Natural killer cell (primary cell): Measurements from ENCODE around the gene ARL11. TPM values are rescaled to one million over a fixed set of nuclear protein-coding genes. Genes with fewer than 3 reads are reported as not detected.
A peak's percentile ranks its signal among the peaks of the same experiment; 100 is the strongest.

Source experiments
- ATAC-seq, 3 donors: fragments of 150-1000 bp in 2 of 3; fragments of 200-7000 bp in 1 of 3; cut with Tn5 transposase; 1 replicate in 1 of 3; 2 replicates in 2 of 3; pipeline ENCODE4 v1.10.0; 2021; ENCODE audit warnings: mild to moderate bottlenecking in 2 of 3, moderate library complexity in 2 of 3
- DNase-seq, 2 donors: peaks; one replicate each; pipeline versions ENCODE4 v3.0.0 to v3.0.0-alpha.2; 2013 to 2021; ENCODE audit warnings: mixed read lengths in 1 of 2
- H3K27ac ChIP-seq: one replicate; pipeline ENCODE4 v1.5.1; 2013; ENCODE audit warnings: mild to moderate bottlenecking, low read length
- H3K27me3 ChIP-seq: one replicate; pipeline ENCODE4 v1.6.1; 2013; ENCODE audit warnings: low read length; ENCODE audit not compliant: control insufficient read depth, insufficient read depth
- H3K36me3 ChIP-seq: one replicate; pipeline ENCODE4 v1.6.1; 2013; ENCODE audit warnings: low read length; ENCODE audit not compliant: control insufficient read depth, insufficient read depth
- H3K4me1 ChIP-seq: one replicate; pipeline ENCODE4 v1.6.1; 2013; ENCODE audit warnings: low read length; ENCODE audit not compliant: control insufficient read depth, insufficient read depth
- H3K4me3 ChIP-seq: one replicate; pipeline ENCODE4 v1.5.1; 2013; ENCODE audit warnings: low read length
- H3K9me3 ChIP-seq: one replicate; pipeline ENCODE4 v1.6.1; 2013; ENCODE audit warnings: low read length; ENCODE audit not compliant: control insufficient read depth, insufficient read depth
- H3K27ac Mint-ChIP-seq, 2 donors: one replicate each; pipeline ENCODE4 v1.8.0; 2022; ENCODE audit warnings: mild to moderate bottlenecking in 2 of 2, mixed read lengths in 2 of 2, moderate library complexity in 1 of 2
- H3K27me3 Mint-ChIP-seq, 2 donors: one replicate each; pipeline ENCODE4 v1.8.0; 2022; ENCODE audit warnings: low read depth in 2 of 2, mixed read lengths in 2 of 2
- H3K36me3 Mint-ChIP-seq: one replicate; pipeline ENCODE4 v1.8.0; 2022; ENCODE audit warnings: mixed read lengths
- H3K4me1 Mint-ChIP-seq, 2 donors: one replicate each; pipeline ENCODE4 v1.8.0; 2022; ENCODE audit warnings: mixed read lengths in 2 of 2
- H3K4me3 Mint-ChIP-seq: one replicate; pipeline ENCODE4 v1.8.0; 2022; ENCODE audit warnings: mild to moderate bottlenecking, moderate library complexity, mixed read lengths
- H3K9me3 Mint-ChIP-seq, 2 donors: one replicate each; pipeline ENCODE4 v1.8.0; 2022; ENCODE audit warnings: mixed read lengths in 2 of 2
- WGBS: methylation state at CpG from one replicate; pipeline ENCODE4 v1.1.7; 2013; ENCODE audit warnings: missing lambda C conversion rate; ENCODE audit not compliant: insufficient coverage; 5-methylcytosine and 5-hydroxymethylcytosine counted together
- intact Hi-C: fragments of 100-400 bp; cut with micrococcal nuclease; formaldehyde crosslinking; loops from one replicate; pipeline ENCODE4 v1.14.2; 2022
- total RNA-seq, 4 donors: library from RNA; stranded (reverse); fragments of 120-200 nt in 1 of 4; gene quantifications; one replicate each; pipeline versions ENCODE4 v1.2.3 to v1.2.4, GENCODE V29; 2013 to 2022
- TF ChIP-seq, protein P1 (sequence below): fragments of 200-600 bp; IDR thresholded peaks from one replicate; pipeline ENCODE4 v1.8.0; 2022; ENCODE audit warnings: antibody characterized with exemption

ARL11 gene
- total RNA-seq, 3 donors from 2014 or later (not counting 1 experiment from before 2014, with no cell fraction given), result 0.48 to 1.5 (median 0.61) TPM

DNA sequence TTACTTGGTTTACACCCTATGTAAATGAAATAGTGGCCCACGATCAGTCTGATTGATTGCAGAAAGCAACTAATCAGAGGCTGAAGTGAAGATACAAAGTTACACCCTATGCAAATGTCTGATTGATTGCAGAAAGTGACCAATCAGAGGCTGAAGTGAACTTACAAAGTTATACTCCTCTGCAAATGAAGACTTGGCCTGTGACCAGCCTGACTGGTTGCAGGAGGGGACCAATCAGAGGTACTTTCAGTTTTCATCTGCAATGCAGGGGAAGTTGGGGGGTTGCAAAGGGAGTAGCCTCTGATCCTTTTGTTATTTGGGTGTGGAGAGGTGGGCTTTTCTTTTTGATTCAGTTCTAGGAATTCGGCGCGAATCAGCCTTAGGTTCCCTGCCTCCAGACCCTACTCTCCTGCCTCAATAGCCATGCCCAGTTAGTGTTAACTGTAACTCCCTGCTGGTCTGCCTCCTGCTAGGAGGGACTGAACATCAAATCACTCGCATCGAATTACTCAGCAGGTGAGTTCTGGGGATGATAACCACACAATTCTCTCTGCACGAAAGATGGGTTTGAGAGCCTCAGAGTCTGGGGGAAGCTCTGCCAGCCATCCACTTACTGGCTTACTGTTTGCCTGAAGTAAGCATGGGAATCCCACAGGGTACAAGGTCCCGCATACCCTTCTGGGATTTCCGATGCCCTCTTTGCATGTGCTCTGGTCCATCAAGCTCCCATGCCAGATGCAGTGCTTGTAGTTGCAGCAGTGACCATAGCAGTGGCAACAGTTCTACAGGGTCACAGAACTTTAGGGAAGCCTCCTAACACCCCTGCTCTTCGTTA, 7.5 kb downstream of the ARL11 start:
- ATAC-seq, result peak; percentile 84 to 94 (median 90)
- peak overlapping the region; percentile 32 to 85 for H3K27ac Mint-ChIP-seq
- peaks cover 14 to 19% of the 10 kb centered on the region in 2 donors for H3K4me1 Mint-ChIP-seq
- intact Hi-C loops, result no loop called here
- peaks cover 11% of the 10 kb centered on the region for H3K4me1 ChIP-seq
- DNase-seq, result peak; percentile 25 to 78
- H3K27ac ChIP-seq, result peak overlapping the region; percentile 42
- H3K9me3 Mint-ChIP-seq, result no peaks in the 10 kb centered on the region
- TF ChIP-seq, protein P1, sequence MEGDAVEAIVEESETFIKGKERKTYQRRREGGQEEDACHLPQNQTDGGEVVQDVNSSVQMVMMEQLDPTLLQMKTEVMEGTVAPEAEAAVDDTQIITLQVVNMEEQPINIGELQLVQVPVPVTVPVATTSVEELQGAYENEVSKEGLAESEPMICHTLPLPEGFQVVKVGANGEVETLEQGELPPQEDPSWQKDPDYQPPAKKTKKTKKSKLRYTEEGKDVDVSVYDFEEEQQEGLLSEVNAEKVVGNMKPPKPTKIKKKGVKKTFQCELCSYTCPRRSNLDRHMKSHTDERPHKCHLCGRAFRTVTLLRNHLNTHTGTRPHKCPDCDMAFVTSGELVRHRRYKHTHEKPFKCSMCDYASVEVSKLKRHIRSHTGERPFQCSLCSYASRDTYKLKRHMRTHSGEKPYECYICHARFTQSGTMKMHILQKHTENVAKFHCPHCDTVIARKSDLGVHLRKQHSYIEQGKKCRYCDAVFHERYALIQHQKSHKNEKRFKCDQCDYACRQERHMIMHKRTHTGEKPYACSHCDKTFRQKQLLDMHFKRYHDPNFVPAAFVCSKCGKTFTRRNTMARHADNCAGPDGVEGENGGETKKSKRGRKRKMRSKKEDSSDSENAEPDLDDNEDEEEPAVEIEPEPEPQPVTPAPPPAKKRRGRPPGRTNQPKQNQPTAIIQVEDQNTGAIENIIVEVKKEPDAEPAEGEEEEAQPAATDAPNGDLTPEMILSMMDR, result no peak
- H3K36me3 Mint-ChIP-seq, result no peaks in the 10 kb centered on the region
- WGBS, result 49% methylated on average over 10 of the region's 10 CpGs
- H3K36me3 ChIP-seq, result no peaks in the 10 kb centered on the region
- no peaks in the 10 kb centered on the region for H3K27me3 Mint-ChIP-seq
- no peaks in the 10 kb centered on the region for H3K9me3 ChIP-seq
- peak overlapping the region; percentile 86 for H3K4me3 Mint-ChIP-seq
- peak overlapping the region; percentile 42 for H3K4me3 ChIP-seq
- H3K27me3 ChIP-seq, result no peaks in the 10 kb centered on the region

DNA sequence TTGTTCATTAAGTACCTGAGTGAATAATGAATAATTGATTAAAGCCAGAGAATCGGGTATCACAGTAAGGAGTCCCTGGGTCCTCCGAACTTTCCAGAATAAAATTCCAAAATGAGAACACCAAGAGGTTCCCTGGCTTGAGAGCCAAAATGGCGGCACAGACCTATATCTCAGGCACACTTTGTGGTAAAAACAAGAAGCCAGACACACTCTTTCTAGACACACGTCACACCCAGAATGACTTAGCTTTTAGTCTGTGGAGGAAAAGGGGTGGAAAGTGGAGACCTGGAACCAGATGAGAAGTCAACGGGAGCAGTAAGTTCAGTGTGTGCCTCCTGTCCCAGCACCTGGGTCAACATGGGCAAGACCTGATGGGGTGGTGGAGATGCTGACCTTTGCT, 8.4 kb downstream of the ARL11 start:
- H3K27ac Mint-ChIP-seq, result peak overlapping the region; percentile 32 to 85
- H3K36me3 Mint-ChIP-seq, result no peaks in the 10 kb centered on the region

DNA sequence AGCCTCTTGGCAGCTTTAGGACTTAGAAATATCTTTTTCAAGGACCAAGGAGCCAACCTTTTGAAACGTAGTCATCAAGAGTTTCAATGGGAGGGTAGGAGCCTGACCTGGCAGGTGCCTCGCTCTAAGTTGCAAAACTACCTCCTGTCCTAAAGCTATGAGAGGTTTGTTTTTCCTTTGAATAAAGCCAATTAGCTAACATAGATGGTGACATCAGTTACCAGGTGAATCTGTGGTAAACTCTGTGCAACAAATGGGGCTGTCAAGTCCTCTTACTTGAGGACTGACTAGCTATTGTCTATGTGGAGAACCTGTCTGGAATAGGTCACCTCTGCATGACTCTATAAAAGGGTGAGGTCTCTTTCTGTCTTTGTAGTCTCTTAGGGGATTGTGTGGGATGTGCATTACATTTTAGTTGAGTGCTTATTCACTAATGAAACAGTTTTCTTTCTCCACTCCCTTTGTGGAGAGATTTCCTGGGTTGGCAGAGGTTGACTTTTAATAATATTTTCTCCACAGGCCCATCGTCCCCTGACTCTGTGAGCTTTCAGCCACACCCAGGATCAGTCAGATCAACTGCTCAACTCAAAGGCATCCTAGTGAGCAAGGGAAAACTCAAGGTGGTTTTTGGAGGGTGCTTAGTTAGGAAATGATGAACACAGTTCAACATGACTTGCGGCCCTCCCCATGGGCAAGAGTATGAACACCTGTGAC, 9.9 kb downstream of the ARL11 start:
- Mint-ChIP-seq H3K4me1 (peaks cover 19% of the 10 kb centered on the region in 2 donors), H3K36me3 (no peaks in the 10 kb centered on the region), H3K4me3 (no peak overlapping the region), H3K9me3 (no peaks in the 10 kb centered on the region), H3K27ac (no peak overlapping the region), H3K27me3 (no peaks in the 10 kb centered on the region)
- Histone ChIP-seq H3K27me3 (no peaks in the 10 kb centered on the region), H3K27ac (no peak overlapping the region), H3K9me3 (no peaks in the 10 kb centered on the region), H3K4me3 (no peak overlapping the region), H3K4me1 (peaks cover 11% of the 10 kb centered on the region), H3K36me3 (no peaks in the 10 kb centered on the region)
- ATAC-seq, result no peak
- TF ChIP-seq, protein P1, result no peak
- 94% methylated on average over 4 of the region's 4 CpGs for WGBS
- DNase-seq, result no peak
- intact Hi-C loops, result no loop called here

More for the DNA sequence above, 8.4 kb downstream of the ARL11 start:
- H3K27me3 Mint-ChIP-seq, result no peaks in the 10 kb centered on the region
- H3K9me3 ChIP-seq, result no peaks in the 10 kb centered on the region
- no peaks in the 10 kb centered on the region for H3K27me3 ChIP-seq
- TF ChIP-seq, protein P1, result no peak
- peaks cover 11% of the 10 kb centered on the region for H3K4me1 ChIP-seq
- peak overlapping the region; percentile 86 for H3K4me3 Mint-ChIP-seq
- no peak overlapping the region for H3K27ac ChIP-seq
- no peak overlapping the region for H3K4me3 ChIP-seq
- H3K4me1 Mint-ChIP-seq, result peaks cover 14 to 19% of the 10 kb centered on the region in 2 donors
- DNase-seq (no peak), ATAC-seq (no peak)
- intact Hi-C loops, result no loop called here
- H3K36me3 ChIP-seq, result no peaks in the 10 kb centered on the region
- H3K9me3 Mint-ChIP-seq, result no peaks in the 10 kb centered on the region
- WGBS, result 93% methylated on average over 5 of the region's 5 CpGs
